ENCODE results near the gene MYCN.

Gene MYCN

DNA sequence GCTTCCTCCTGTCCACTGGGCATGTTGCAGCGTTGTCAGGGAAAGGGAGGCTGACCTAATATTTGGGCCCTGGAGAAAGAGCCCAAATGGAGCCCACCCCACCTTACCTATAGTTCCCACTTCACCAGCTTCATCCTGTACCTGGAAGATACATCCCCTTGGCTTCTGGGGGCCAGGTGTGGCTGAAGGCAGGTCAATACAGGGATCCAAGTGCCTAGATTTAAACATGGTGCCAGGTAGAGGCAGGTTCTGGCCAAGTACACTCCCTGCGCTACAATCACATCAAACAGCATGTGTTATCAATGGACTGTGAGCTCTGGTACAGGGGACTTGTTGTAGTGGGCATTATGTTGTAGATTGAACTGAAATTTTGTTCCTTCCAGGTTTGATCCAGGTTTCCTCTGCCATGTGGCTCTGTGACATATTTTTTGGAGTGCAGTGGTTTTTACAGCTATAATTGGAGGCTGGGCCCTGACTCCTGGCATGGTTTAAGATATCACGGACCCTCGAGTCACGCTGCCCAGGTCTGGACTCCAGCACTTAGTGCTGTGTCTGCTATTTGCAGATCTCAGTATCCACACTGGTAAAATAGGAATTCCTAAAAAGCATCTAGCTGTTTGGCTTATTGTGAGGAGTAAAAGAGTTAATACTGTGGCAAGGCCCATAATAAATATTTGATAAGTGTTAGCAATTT, 23.8 kb downstream of the MYCN start:
- Histone ChIP-seq H3K9me3 (replicated peaks in 1 of 11) (peaks cover 0 to 4% (median 0%) of the 10 kb centered on the region in 11 experiments; a peak in 3 of 22 replicates), H3K4me3 (no peak overlapping the region), H3K4me1 (peaks cover 19 to 43% (median 26%) of the 10 kb centered on the region in 10 experiments), H3K27ac (0 out of 22 replicates have a peak overlapping the region, but pooled peaks of 1 of the 11 experiments have one; percentile 77), H3K9ac (no peak overlapping the region), H3K27me3 (no peaks in the 10 kb centered on the region), H3K4me2 (peak overlapping the region in 2 of 11 experiments; percentile 76 to 85; a peak in 4 of 22 replicates), H3K36me3 (no peaks in the 10 kb centered on the region), H4K20me1 (no peaks in the 10 kb centered on the region)
- no peak for TF ChIP-seq Cebpa-rat (IDR thresholded peaks at IDR 0.05)

DNA sequence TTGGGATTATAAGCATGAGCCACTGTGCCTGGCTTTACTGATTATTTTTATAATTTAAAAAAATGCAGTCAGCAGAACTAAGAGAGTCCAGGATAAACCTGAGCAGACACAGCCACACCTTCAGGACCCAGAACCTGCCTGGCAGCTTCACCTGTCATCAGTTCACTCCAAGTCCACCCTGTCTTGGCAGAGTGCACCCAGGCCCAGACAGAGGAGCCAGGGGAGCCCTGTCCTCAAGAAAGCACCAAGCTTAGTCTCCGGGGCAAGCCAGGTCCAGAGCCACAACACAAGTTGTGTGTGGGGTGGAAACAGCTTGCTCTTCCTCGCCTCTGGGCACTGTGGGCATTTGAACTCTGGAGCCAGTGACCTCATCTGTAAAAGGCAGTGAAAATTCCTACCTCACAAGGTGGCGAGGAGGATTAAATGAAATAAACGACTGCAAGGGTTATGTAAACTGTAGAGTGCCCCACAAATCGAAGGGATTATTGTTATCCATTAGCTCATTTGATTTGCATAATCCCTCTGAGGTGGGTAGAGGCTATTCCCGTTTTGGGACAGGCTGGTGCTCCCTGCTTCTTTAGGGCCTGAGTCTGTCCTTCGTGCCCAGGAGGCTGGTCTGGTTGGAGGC, 24.7 kb downstream of the MYCN start:
- Histone ChIP-seq H3K4me2 (peak overlapping the region; percentile 76 to 91 (median 83)), H3K9me3 (replicated peaks in 1 of 11) (peaks cover 0 to 4% (median 0%) of the 10 kb centered on the region in 11 experiments; a peak in 3 of 22 replicates), H3K27ac (peak overlapping the region; percentile 60 to 87 (median 77)), H3K27me3 (no peaks in the 10 kb centered on the region), H3K4me1 (peaks cover 19 to 43% (median 26%) of the 10 kb centered on the region in 10 experiments), H3K4me3 (peak overlapping the region in 2 of 10 experiments; percentile 29; a peak in 3 of 20 replicates), H3K36me3 (no peaks in the 10 kb centered on the region), H3K9ac (peak overlapping the region; percentile 50 to 74 (median 62); a peak in 18 of 22 replicates), H4K20me1 (no peaks in the 10 kb centered on the region)
- no peak for TF ChIP-seq Cebpa-rat (IDR thresholded peaks at IDR 0.05)

DNA sequence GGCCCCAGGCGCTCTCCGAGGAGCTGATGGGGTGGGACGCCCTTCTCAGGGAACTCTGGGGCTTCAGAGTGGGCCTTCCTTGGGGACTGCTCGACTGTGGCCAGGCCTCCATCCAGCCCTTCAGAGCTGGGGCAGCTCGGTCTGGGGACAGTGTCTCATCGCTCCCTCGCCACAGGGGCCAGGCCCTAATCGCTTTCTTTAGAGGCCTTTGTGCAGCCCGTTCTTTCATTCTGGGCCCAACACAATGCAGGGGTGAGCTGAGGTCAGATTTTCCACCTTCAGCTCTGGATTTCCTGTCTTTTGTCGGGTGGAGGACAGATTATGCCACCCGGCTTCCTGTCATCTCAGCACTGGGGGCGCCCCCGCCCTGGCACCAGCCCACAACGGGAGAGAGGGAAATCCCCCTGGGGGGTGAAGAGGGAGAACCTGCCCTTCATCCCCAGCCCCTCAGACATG, 25.2 kb downstream of the MYCN start:
- Histone ChIP-seq H3K4me3 (peak overlapping the region in 3 of 10 experiments; percentile 16 to 29 (median 29); a peak in 4 of 20 replicates), H3K9me3 (replicated peaks in 1 of 11) (peaks cover 0 to 4% (median 0%) of the 10 kb centered on the region in 11 experiments; a peak in 3 of 22 replicates), H3K36me3 (no peaks in the 10 kb centered on the region), H3K27me3 (no peaks in the 10 kb centered on the region), H3K4me2 (peak overlapping the region; percentile 76 to 91 (median 83)), H4K20me1 (no peaks in the 10 kb centered on the region), H3K27ac (peak overlapping the region; percentile 60 to 87 (median 77)), H3K9ac (peak overlapping the region; percentile 50 to 74 (median 62); a peak in 18 of 22 replicates), H3K4me1 (peaks cover 19 to 43% (median 26%) of the 10 kb centered on the region in 10 experiments)
- no peak for TF ChIP-seq Cebpa-rat (IDR thresholded peaks at IDR 0.05)

DNA sequence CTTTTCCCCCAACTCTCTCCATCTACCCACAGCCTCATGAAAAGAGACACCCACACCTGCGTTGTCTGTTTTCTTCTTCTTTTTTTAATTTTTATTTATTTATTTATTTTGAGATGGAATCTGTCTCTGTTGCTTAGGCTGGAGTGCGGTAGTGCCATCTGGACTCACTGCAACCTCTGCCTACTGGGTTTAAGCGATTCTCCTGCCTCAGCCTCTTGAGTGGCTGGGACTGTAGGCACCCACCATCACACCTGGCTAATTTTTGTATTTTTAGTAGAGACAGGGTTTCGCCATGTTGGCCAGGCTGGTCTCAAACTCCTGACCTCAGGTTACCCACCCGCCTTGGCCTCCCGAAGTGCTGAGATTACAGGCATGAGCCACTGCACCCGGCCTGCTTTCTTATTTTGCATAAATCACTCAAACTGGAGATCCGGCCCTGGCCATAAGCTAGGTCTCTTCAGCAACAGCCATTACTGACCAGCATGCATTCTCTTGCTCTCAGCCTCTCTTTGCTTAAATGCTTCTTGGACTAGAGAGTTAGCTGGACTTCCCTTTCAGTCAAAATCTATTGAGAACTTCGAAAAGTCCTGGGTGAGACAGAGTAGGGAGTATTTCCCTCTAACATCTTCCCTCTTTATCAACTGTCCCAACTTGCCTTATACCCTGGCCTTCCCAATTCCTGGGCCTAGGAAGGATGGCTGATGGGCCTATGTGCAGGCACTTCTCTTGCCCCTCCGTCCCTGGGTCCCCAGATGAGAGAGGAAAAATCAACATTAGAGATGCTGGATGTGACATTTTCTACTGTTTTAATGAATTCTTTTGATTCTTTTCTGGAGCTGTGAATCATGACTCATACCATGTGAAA, 27.3 kb downstream of the MYCN start:
- Histone ChIP-seq H3K4me3 (no peak overlapping the region), H3K27ac (peak overlapping the region in 5 of 11 experiments; percentile 14 to 87 (median 41); a peak in 4 of 22 replicates), H3K9me3 (replicated peaks in 1 of 11) (no peaks in the 10 kb centered on the region), H3K4me2 (peak overlapping the region in 3 of 11 experiments; percentile 76 to 91 (median 85); a peak in 6 of 22 replicates), H3K4me1 (peaks cover 19 to 43% (median 26%) of the 10 kb centered on the region in 10 experiments), H3K9ac (no peak overlapping the region), H3K27me3 (no peaks in the 10 kb centered on the region), H4K20me1 (no peaks in the 10 kb centered on the region), H3K36me3 (no peaks in the 10 kb centered on the region)
- no peak for TF ChIP-seq Cebpa-rat (IDR thresholded peaks at IDR 0.05)

DNA sequence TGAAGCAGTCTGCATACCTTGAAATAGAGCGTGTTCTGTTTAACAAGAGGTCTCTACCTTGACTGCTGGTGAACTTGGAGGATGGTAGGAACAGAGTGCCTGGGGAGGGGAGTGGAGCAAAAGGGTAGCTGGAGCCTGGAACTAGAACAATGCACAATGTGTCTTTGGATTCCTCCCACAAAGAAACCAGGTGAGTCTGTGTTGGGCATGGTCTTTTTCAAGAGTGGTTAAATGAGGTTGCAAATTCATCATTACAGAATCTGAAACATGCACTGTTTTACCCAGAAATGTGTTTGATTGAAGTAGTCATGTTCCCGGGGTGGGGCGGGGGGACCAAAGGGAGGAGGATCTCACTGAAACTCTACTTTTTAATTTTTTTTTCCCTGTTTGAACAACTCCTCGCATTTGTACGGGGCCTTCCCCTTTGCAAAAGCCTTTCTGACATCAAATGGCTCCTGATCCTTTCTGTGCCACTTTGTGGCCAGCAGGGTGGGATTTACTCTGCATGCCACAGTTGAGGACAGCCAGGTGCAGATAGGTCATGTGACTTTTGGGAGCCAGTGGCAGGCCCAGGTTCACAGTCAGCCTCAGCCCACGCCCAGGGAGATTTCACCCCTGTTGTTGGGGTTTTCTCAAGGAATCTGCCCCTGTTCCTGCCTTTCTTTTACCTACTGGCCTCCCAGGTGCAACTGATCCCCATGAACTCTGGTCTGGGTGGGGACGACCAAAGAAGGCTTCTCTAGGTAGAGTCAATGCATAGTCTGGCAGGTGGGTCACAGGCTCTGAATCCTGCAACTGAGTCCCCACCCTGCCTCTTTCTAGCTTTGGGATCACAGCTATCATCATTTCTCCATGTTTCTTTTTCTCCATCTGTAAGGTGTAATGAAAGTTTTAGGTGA, 28.2 kb downstream of the MYCN start:
- Histone ChIP-seq H3K27me3 (no peaks in the 10 kb centered on the region), H3K4me3 (no peak overlapping the region), H3K9ac (no peak overlapping the region), H3K36me3 (no peaks in the 10 kb centered on the region), H3K4me2 (no peak overlapping the region; a peak in 1 of 22 replicates), H3K4me1 (peaks cover 19 to 43% (median 26%) of the 10 kb centered on the region in 10 experiments), H3K27ac (no peak overlapping the region), H4K20me1 (no peaks in the 10 kb centered on the region), H3K9me3 (replicated peaks in 1 of 11) (no peaks in the 10 kb centered on the region)
- no peak for TF ChIP-seq Cebpa-rat (IDR thresholded peaks at IDR 0.05)

DNA sequence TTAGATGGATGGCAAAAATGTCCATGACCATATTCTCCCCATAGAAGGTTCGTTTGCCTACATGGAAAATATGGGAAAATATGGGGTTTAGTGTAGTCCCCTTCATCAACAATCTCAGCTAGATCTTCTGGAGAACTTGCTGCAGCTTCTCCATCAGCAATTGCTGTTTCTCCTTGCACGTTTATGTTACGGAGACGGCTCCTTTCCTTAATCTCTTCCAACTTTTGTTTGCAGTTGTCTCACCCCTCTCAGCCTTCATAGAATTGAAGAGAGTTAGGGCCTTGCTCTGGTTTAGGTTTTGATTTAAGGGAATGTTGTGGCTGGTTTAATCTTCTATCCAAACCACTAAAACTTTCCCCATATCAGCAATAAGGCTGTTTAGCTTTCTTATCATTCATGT, 28.9 kb downstream of the MYCN start:
- no peak overlapping the region for H3K4me2 ChIP-seq
- no peaks in the 10 kb centered on the region for H4K20me1 ChIP-seq
- H3K9ac ChIP-seq: no peak overlapping the region
- peaks cover 19 to 38% (median 26%) of the 10 kb centered on the region in 10 experiments for H3K4me1 ChIP-seq
- no peak overlapping the region for H3K27ac ChIP-seq
- H3K27me3 ChIP-seq: no peaks in the 10 kb centered on the region
- H3K36me3 ChIP-seq: no peaks in the 10 kb centered on the region
- H3K4me3 ChIP-seq: no peak overlapping the region
- H3K9me3 ChIP-seq (replicated peaks in 1 of 11): no peaks in the 10 kb centered on the region
- TF ChIP-seq Cebpa-rat (IDR thresholded peaks at IDR 0.05): no peak

DNA sequence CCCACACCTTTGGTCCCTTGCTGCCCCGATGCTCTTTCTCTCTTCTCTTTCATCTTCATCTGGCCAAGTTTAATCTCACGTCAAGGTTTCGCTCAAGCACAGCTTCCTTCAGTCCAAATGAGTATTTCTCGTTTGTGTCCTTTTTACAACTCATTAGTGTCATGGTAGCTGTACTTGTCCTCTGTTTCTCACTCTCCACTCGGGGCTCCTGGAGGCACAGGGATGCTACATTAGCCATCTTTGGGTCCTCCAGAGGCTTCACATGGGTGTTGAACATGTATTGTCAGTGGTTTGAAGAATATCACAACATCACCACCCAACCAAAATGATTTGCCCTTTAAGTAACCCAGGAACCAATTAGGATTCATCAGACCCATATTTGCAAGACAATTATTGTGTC, 30.4 kb downstream of the MYCN start:
- H3K27me3 ChIP-seq: no peaks in the 10 kb centered on the region
- H3K4me3 ChIP-seq: no peak overlapping the region
- no peak for TF ChIP-seq Cebpa-rat (IDR thresholded peaks at IDR 0.05)
- no peaks in the 10 kb centered on the region for H4K20me1 ChIP-seq
- no peak overlapping the region for H3K27ac ChIP-seq
- no peaks in the 10 kb centered on the region for H3K36me3 ChIP-seq
- H3K4me1 ChIP-seq: peaks cover 9 to 34% (median 20%) of the 10 kb centered on the region in 10 experiments
- no peak overlapping the region for H3K9ac ChIP-seq
- H3K9me3 ChIP-seq (replicated peaks in 1 of 11): no peaks in the 10 kb centered on the region
- no peak overlapping the region for H3K4me2 ChIP-seq

DNA sequence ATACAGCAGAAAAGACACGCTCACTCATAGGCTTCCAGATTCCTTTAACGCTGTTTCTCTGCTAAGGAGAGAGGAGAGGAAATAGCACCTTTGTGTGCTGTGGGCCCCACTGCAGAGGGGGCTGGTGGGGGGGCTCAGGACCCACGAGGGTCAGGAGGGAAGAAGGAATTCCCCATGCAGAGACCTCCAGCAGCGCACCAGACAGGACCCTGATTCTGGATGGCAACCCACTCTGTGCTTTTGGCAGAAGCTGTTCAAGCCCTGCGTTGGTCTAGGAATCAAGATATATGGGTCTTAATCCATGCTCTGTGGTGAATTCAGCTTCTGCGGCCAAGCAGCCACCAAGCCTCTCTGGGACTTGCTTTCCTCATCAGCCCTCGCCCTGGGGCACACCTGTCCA, 31.0 kb downstream of the MYCN start:
- Histone ChIP-seq H4K20me1 (no peaks in the 10 kb centered on the region), H3K27ac (no peak overlapping the region), H3K4me1 (peaks cover 2 to 28% (median 14%) of the 10 kb centered on the region in 10 experiments; a peak in 19 of 20 replicates), H3K27me3 (no peaks in the 10 kb centered on the region), H3K9ac (no peak overlapping the region), H3K4me2 (no peak overlapping the region), H3K36me3 (no peaks in the 10 kb centered on the region), H3K9me3 (replicated peaks in 1 of 11) (no peaks in the 10 kb centered on the region), H3K4me3 (no peak overlapping the region)
- no peak for TF ChIP-seq Cebpa-rat (IDR thresholded peaks at IDR 0.05)
